ENCODE data around the gene L3MBTL4.
"Not testable (repeated sequence)": the region's sequence is repeated elsewhere in the genome, so short reads cannot be mapped to it uniquely, and the experiment has no call there.

Gene L3MBTL4

GRCh38 chr18:6414723-6415417 lies at the start of gene L3MBTL4:
Gene L3MBTL4, minus strand, starts transcription at chr18:6414911. Its CDS starts 103,286 bp downstream, at chr18:6311625.
- peak in 1 of 2 donors; percentile 13 for DNase-seq

GRCh38 chr18:6452194-6452593 lies 37.5 kb upstream of the L3MBTL4 start:
- DNase-seq: no peak

GRCh38 chr18:6449213-6449612 lies 34.5 kb upstream of the L3MBTL4 start:
- no peak for DNase-seq

- no peak for DNase-seq
Observed at GRCh38 chr18:6444466-6445228, 29.9 kb upstream of the L3MBTL4 start.

GRCh38 chr18:6441200-6441599 lies 26.5 kb upstream of the L3MBTL4 start:
- DNase-seq: no peak

- no peak for DNase-seq
Observed at GRCh38 chr18:6437937-6438818, 23.5 kb upstream of the L3MBTL4 start.

GRCh38 chr18:6435731-6436130 lies 21.0 kb upstream of the L3MBTL4 start:
- DNase-seq: no peak

- no peak for DNase-seq
Observed at GRCh38 chr18:6434987-6435709, 20.4 kb upstream of the L3MBTL4 start.

- no peak for DNase-seq
Observed at GRCh38 chr18:6434481-6434880, 19.8 kb upstream of the L3MBTL4 start.

- DNase-seq: no peak
Observed at GRCh38 chr18:6431659-6432318, 17.1 kb upstream of the L3MBTL4 start.

GRCh38 chr18:6428851-6429395 lies 14.2 kb upstream of the L3MBTL4 start:
- DNase-seq: no peak

- no peak for DNase-seq
Observed at GRCh38 chr18:6427286-6427685, 12.6 kb upstream of the L3MBTL4 start.

- no peak for DNase-seq
Observed at GRCh38 chr18:6423289-6423688, 8.6 kb upstream of the L3MBTL4 start.

GRCh38 chr18:6414118-6414722 lies 491 bp downstream of the L3MBTL4 start:
- DNase-seq: peak; percentile 18 to 42

- DNase-seq: no peak
Observed at GRCh38 chr18:6413579-6414117, 1.1 kb downstream of the L3MBTL4 start.

- no peak for DNase-seq
Observed at GRCh38 chr18:6412933-6413472, 1.7 kb downstream of the L3MBTL4 start.

- no peak for DNase-seq
Observed at GRCh38 chr18:6411382-6411781, 3.3 kb downstream of the L3MBTL4 start.

GRCh38 chr18:6409933-6410332 lies 4.8 kb downstream of the L3MBTL4 start:
- no peak for DNase-seq

- DNase-seq: not testable (repeated sequence)
Observed at GRCh38 chr18:6408543-6408942, 6.2 kb downstream of the L3MBTL4 start.

- no peak for DNase-seq
Observed at GRCh38 chr18:6406910-6407470, 7.7 kb downstream of the L3MBTL4 start.

Data from stimulated activated CD4-positive, alpha-beta T cell treated with anti-CD3 and anti-CD28 coated beads, Interleukin-2, amount 100 ng/mL, for 24 hours (primary cell).